Effector memory CD8-positive, alpha-beta T cell (primary cell): Measurements from ENCODE around the gene ALKAL2.
"Not testable (repeated sequence)": the region's sequence is repeated elsewhere in the genome, so short reads cannot be mapped to it uniquely, and the experiment has no call there.

Experiments
- ATAC-seq: fragments of 150-1000 bp; cut with Tn5 transposase; replicated peaks from 2 replicates; pipeline ENCODE4 v1.10.0; 2021; ENCODE audit warnings: mild to moderate bottlenecking, moderate library complexity
- DNase-seq, 3 experiments: peaks; one replicate each; pipeline ENCODE4 v3.0.0; 2021
- H3K27ac Mint-ChIP-seq, 2 donors: one replicate each; pipeline ENCODE4 v1.8.0; 2022; ENCODE audit warnings: mild to moderate bottlenecking in 2 of 2, mixed read lengths in 2 of 2, moderate library complexity in 2 of 2
- H3K27me3 Mint-ChIP-seq, 2 donors: one replicate each; pipeline ENCODE4 v1.8.0; 2022; ENCODE audit warnings: mixed read lengths in 2 of 2
- H3K36me3 Mint-ChIP-seq: one replicate; pipeline ENCODE4 v1.8.0; 2022; ENCODE audit warnings: mild to moderate bottlenecking, moderate library complexity, mixed read lengths; ENCODE audit not compliant: insufficient read depth
- H3K4me1 Mint-ChIP-seq, 2 donors: one replicate each; pipeline ENCODE4 v1.8.0; 2022; ENCODE audit warnings: low read depth in 2 of 2, mixed read lengths in 2 of 2
- H3K4me3 Mint-ChIP-seq, 2 donors: one replicate each; pipeline ENCODE4 v1.8.0; 2022; ENCODE audit warnings: mild to moderate bottlenecking in 2 of 2, mixed read lengths in 2 of 2, moderate library complexity in 2 of 2
- H3K9me3 Mint-ChIP-seq, 2 donors: one replicate each; pipeline ENCODE4 v1.8.0; 2022; ENCODE audit warnings: mixed read lengths in 2 of 2
- total RNA-seq, 9 experiments: gene quantifications; one replicate each; lab custom pipeline; 2026; lab: John Stamatoyannopoulos, UW

The ALKAL2 gene
- total RNA-seq = 0 to 0.21 (median 0) reads per million in 9 experiments

- H3K4me3 Mint-ChIP-seq = peak within 1 kb of the TSS; percentile 68 to 73
- no peak within 1 kb of the TSS for H3K27ac Mint-ChIP-seq
These were observed at the start of gene ALKAL2 for GRCh38 chr2:287911-288757. ALKAL2 (minus strand) TSS chr2:288091; CDS start chr2:287835, 256 bp downstream.

DNA sequence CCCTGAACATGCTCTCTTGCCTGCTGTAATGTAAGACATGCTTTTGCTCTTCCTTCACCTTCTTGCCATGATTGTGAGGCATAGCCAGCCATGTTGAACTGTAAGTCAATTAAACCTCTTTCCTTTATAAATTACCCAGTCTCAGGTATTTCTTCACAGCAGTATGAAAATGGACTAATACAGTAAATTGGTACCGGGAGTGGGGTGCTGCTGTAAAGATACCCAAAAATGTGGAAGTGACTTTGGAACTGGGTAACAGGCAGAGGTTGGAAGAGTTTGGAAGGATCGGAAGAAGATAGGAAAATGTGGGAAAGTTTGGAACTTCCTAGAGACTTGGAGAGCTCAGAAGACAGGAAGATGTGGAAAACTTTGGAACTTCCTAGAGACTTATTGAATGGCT is 49.1 kb upstream of the ALKAL2 start:
- DNase-seq, ATAC-seq, H3K4me3 Mint-ChIP-seq, H3K27ac Mint-ChIP-seq, H3K4me1 Mint-ChIP-seq, H3K36me3 Mint-ChIP-seq: not testable (repeated sequence)
- H3K9me3 Mint-ChIP-seq = peaks cover 12 to 23% of the 10 kb centered on the region in 2 donors
- peaks cover 16 to 48% of the 10 kb centered on the region in 2 donors for H3K27me3 Mint-ChIP-seq

More at GRCh38 chr2:287911-288757, at the start of gene ALKAL2:
- Mint-ChIP-seq H3K9me3 (no peaks in the 10 kb centered on the region), H3K36me3 (no peaks in the 10 kb centered on the region), H3K27me3 (peaks cover 22 to 45% of the 10 kb centered on the region in 2 donors), H3K4me1 (peaks cover 3 to 15% of the 10 kb centered on the region in 2 donors)
- DNase-seq (no peak), ATAC-seq (peak; percentile 29)

DNA sequence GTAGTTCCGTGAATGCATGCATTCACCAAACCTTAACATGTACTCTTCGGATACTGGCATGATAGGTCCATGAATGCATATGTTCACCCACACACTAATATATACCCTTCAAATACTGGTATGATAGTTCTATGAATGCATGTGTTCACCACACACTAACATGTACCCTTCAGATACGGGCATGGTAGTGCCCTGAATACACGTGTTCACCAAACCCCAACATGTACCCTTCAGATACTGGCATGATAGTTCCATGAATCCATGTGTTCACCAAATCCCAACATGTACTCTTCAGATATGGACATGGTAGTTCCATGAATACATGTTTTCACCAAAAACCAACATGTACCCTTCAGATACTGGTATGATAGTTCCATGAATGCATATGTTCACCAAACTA is 48.5 kb upstream of the ALKAL2 start:
- no peak overlapping the region for H3K27ac Mint-ChIP-seq
- H3K27me3 Mint-ChIP-seq = peaks cover 19 to 48% of the 10 kb centered on the region in 2 donors
- DNase-seq (no peak), ATAC-seq (no peak)
- peaks cover 12 to 23% of the 10 kb centered on the region in 2 donors for H3K9me3 Mint-ChIP-seq
- H3K4me3 Mint-ChIP-seq = no peak overlapping the region
- H3K4me1 Mint-ChIP-seq = no peaks in the 10 kb centered on the region
- H3K36me3 Mint-ChIP-seq = peaks cover 3% of the 10 kb centered on the region

DNA sequence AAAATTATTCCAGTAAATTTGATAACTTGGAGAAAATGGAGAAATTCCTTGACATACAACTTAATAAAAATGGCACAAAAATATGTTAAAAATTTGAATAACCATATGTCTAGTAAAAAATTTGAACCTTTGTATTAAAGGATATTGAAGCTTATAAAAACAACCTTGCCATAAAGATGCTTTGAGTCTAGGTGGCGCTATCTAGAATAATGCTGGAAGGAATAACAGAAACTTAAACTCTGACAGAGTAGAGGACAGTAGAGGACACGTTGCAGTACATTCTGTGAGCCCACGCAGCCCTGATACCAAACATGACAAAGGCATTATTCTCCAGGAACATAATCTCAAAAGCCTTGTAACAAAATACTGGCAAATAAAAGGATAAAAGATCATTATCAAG is 44.7 kb upstream of the ALKAL2 start:
- no peaks in the 10 kb centered on the region for H3K4me1 Mint-ChIP-seq
- peaks cover 3% of the 10 kb centered on the region for H3K36me3 Mint-ChIP-seq
- peaks cover 34 to 50% of the 10 kb centered on the region in 2 donors for H3K27me3 Mint-ChIP-seq
- no peak for DNase-seq
- no peak for ATAC-seq
- no peak overlapping the region for H3K27ac Mint-ChIP-seq
- peaks cover 14 to 17% of the 10 kb centered on the region in 2 donors for H3K9me3 Mint-ChIP-seq
- H3K4me3 Mint-ChIP-seq = no peak overlapping the region

- DNase-seq = no peak
- Mint-ChIP-seq H3K36me3 (no peaks in the 10 kb centered on the region), H3K4me3 (no peak overlapping the region), H3K9me3 (peaks cover 0 to 3% of the 10 kb centered on the region in 2 donors), H3K27me3 (peaks cover 43 to 73% of the 10 kb centered on the region in 2 donors), H3K27ac (no peak overlapping the region), H3K4me1 (peaks cover 0 to 6% of the 10 kb centered on the region in 2 donors)
- ATAC-seq = no peak
These were observed 40.9 kb upstream of the ALKAL2 start for GRCh38 chr2:328761-329160.

DNA sequence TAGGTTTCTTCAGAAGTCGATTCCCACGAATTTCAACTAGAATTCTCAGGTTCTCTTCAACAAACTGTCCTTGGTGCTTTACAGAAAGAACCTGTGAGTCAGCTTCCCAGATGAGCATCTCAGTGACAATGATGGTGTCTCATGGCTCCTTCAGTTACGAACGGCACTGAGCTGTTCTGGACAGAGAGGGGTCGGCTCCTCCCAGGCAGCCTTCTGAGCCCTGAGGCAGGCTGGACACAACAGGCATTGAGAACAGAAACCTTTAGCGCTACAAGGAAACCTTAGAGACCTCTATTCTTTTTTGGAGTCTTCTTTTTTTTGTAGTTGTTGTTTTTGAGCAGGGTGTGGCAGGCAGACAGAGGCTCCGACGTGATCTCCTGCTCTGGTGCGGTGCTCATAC is 35.1 kb upstream of the ALKAL2 start:
- DNase-seq (no peak), ATAC-seq (no peak)
- no peak overlapping the region for H3K27ac Mint-ChIP-seq
- H3K36me3 Mint-ChIP-seq = no peaks in the 10 kb centered on the region
- peaks cover 0 to 9% of the 10 kb centered on the region in 2 donors for H3K9me3 Mint-ChIP-seq
- peaks cover 19 to 53% of the 10 kb centered on the region in 2 donors for H3K27me3 Mint-ChIP-seq
- peaks cover 14 to 26% of the 10 kb centered on the region in 2 donors for H3K4me1 Mint-ChIP-seq
- no peak overlapping the region for H3K4me3 Mint-ChIP-seq

DNA sequence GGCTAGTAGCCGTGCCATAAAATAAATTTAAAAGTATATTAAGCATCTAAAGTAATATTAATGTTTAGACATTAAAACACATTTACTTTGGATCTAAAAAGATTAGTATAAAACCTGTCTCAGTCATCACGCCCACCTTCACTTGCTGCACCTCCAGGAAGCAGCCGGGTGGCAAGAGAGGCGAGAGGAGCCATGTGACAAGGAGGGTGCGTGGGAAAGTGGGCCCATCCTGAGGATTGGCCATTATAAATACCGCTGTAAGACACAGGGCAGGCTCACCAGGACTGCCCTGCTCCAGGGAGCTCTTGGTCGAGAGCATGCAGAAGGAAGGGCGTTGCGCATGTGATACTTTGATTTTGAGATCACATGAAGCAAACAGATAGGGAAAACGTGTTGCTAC is 34.4 kb upstream of the ALKAL2 start:
- no peak for ATAC-seq
- Mint-ChIP-seq H3K36me3 (no peaks in the 10 kb centered on the region), H3K27ac (peak overlapping the region in 1 of 2 donors; percentile 17), H3K4me1 (peaks cover 17 to 31% of the 10 kb centered on the region in 2 donors), H3K9me3 (peaks cover 0 to 9% of the 10 kb centered on the region in 2 donors), H3K27me3 (peaks cover 17 to 50% of the 10 kb centered on the region in 2 donors), H3K4me3 (no peak overlapping the region)
- no peak for DNase-seq

GRCh38 chr2:320561-320960 is 32.7 kb upstream of the ALKAL2 start:
- no peak overlapping the region for H3K27ac Mint-ChIP-seq
- H3K9me3 Mint-ChIP-seq = peaks cover 0 to 9% of the 10 kb centered on the region in 2 donors
- ATAC-seq (no peak), DNase-seq (no peak)
- H3K4me3 Mint-ChIP-seq = no peak overlapping the region
- peaks cover 14 to 43% of the 10 kb centered on the region in 2 donors for H3K27me3 Mint-ChIP-seq
- H3K4me1 Mint-ChIP-seq = peaks cover 20 to 31% of the 10 kb centered on the region in 2 donors
- no peaks in the 10 kb centered on the region for H3K36me3 Mint-ChIP-seq

DNA sequence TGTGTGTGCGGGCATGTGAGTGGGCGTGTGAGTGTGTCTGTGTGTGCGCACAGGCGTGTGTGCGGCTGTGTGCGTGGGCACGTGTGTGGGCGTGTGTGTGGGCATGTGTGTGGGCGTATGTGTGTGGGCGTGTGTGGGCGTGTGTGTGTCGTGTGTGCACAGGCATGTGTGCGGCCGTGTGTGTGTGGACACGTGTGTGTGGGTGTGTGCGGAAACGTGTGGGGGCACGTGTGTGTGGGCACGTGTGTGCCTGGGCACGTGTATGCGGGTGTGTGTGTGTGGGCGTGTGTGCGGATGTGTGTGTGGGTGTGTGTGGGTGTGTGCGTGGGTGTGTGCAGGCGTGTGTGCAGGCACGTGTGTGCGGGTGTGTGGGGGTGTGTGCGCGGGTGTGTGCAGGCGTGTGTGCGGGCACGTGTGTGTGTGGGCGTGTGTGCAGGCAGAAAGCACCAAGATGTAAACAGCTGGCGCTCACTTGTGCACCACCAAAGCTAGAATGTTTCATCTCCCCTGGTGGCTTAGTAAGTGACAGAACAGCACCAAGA is 31.2 kb upstream of the ALKAL2 start:
- ATAC-seq (no peak), DNase-seq (no peak)
- Mint-ChIP-seq H3K27me3 (peaks cover 5 to 31% of the 10 kb centered on the region in 2 donors), H3K4me1 (peaks cover 20 to 26% of the 10 kb centered on the region in 2 donors), H3K4me3 (no peak overlapping the region), H3K27ac (peak overlapping the region in 1 of 2 donors; percentile 91), H3K9me3 (peaks cover 0 to 9% of the 10 kb centered on the region in 2 donors), H3K36me3 (no peaks in the 10 kb centered on the region)

DNA sequence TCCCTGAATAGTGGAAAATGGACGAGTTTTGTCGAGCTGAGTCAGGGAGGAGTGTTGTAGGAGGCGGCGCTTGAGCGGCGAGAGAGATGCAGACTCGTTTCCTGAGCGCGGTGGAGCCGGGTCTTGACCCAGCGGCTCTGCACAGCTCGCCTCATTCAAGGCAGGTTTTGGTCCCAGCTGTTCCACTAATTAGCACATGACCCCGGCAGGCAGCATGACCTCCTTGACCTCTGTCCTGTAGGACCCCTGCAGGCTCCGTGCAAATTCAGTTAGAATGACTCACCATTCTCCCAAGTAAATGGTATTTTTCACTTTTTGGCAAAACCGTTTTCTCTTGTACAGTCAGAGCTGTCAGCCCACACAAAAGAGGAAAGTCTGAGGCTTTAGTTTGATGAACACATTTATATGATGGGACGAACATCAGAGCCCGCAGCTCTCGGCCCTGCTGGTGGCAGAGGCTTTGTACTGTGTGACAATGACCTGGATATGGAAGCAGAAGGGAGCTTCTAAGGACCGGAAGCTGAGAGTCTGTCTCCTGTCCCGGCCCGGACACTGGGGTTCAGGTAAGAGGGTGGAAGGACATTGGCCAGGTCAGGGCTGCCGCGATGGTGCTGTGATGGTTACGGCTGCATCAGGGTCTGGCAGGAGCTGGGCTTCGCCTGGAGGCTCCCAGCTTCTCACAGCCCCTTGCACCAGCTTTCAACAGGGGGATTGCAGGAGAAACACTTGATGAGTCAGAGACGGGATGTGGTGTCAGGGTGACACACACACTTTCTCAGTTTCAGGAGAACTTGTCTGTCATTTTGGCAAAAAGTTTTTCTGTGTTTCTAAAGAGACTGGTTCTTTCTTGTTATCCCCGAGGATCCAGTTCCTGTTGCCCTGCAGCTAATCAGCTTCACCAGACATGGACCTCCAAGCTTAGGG is 29.9 kb upstream of the ALKAL2 start:
- Mint-ChIP-seq H3K4me3 (peak overlapping the region; percentile 19 to 85), H3K4me1 (peaks cover 20 to 26% of the 10 kb centered on the region in 2 donors), H3K27me3 (peaks cover 4 to 26% of the 10 kb centered on the region in 2 donors), H3K27ac (peak overlapping the region in 1 of 2 donors; percentile 91), H3K9me3 (peaks cover 0 to 9% of the 10 kb centered on the region in 2 donors), H3K36me3 (no peaks in the 10 kb centered on the region)
- ATAC-seq = peak; percentile 35
- peak in 1 of 3 experiments; percentile 24 for DNase-seq

GRCh38 chr2:316381-316780 is 28.5 kb upstream of the ALKAL2 start:
- Mint-ChIP-seq H3K27ac (peak overlapping the region; percentile 13 to 91), H3K27me3 (peaks cover 8 to 13% of the 10 kb centered on the region in 2 donors), H3K9me3 (peaks cover 0 to 9% of the 10 kb centered on the region in 2 donors), H3K36me3 (no peaks in the 10 kb centered on the region), H3K4me1 (peaks cover 20 to 26% of the 10 kb centered on the region in 2 donors), H3K4me3 (no peak overlapping the region)
- ATAC-seq = no peak
- DNase-seq = no peak

GRCh38 chr2:315925-316324 is 28.0 kb upstream of the ALKAL2 start:
- H3K36me3 Mint-ChIP-seq, H3K9me3 Mint-ChIP-seq, ATAC-seq, H3K4me3 Mint-ChIP-seq, DNase-seq: not testable (repeated sequence)
- H3K4me1 Mint-ChIP-seq = peaks cover 20 to 25% of the 10 kb centered on the region in 2 donors
- peaks cover 9 to 12% of the 10 kb centered on the region in 2 donors for H3K27me3 Mint-ChIP-seq
- peak overlapping the region in 1 of 2 donors; percentile 13 for H3K27ac Mint-ChIP-seq
